ENCODE results near the gene IGFL1.

DNA sequence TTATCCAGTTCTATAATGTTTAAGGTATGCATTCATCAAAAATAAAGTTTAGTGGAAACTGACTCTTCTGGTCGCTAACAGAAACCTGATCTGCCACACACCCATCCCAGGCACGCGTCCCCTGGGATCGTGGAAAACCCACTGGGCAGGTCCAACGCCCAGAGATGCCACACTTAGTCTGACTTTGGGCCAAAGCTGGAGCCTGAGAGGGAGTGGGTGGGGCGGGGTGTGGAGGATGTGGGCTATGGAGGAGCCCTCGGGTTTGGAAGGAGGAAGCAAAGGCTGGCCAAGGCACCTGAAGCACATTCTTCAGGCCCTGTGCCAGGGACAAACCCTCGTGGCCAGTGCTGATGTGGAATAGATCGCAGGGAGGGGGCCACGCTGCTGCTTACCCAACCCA is 2.5 kb downstream of the IGFL1 start:
- TF ChIP-seq POLR2A (IDR thresholded peaks at IDR 0.05; ENCODE audit: low read length) = no peak
- TF ChIP-seq GATA1 (IDR thresholded peaks at IDR 0.05; ENCODE audit: low read depth, low read length) = no peak

Measured in erythroblast (primary cell).